Cerebellar cortex (tissue), 1 donor: ENCODE results near the gene NOTCH2NLA.
"Not testable (repeated sequence)": the region's sequence is repeated elsewhere in the genome, so short reads cannot be mapped to it uniquely, and the experiment has no call there.

Experiments used
- DNase-seq: peaks from one replicate; pipeline ENCODE4 v3.0.0-alpha.2; 2015; ENCODE audit warnings: low spot score

The NOTCH2NLA gene

GRCh38 chr1:146228710-146229477 lies at the start of gene NOTCH2NLA:
NOTCH2NLA (minus strand) TSS chr1:146229021; CDS start chr1:146189337, 39,684 bp downstream.
- DNase-seq = not testable (repeated sequence)

- not testable (repeated sequence) for DNase-seq
Measured at GRCh38 chr1:146278346-146278745, 49.5 kb upstream of the NOTCH2NLA start.

GRCh38 chr1:146277087-146277486 lies 48.3 kb upstream of the NOTCH2NLA start:
- DNase-seq = not testable (repeated sequence)

- not testable (repeated sequence) for DNase-seq
Measured at GRCh38 chr1:146274083-146274482, 45.3 kb upstream of the NOTCH2NLA start.

GRCh38 chr1:146273194-146273593 lies 44.4 kb upstream of the NOTCH2NLA start:
- not testable (repeated sequence) for DNase-seq

GRCh38 chr1:146272734-146273133 lies 43.9 kb upstream of the NOTCH2NLA start:
- not testable (repeated sequence) for DNase-seq

GRCh38 chr1:146271977-146272376 lies 43.2 kb upstream of the NOTCH2NLA start:
- DNase-seq = not testable (repeated sequence)

GRCh38 chr1:146270129-146270528 lies 41.3 kb upstream of the NOTCH2NLA start:
- not testable (repeated sequence) for DNase-seq

- DNase-seq = not testable (repeated sequence)
Measured at GRCh38 chr1:146266179-146266748, 37.4 kb upstream of the NOTCH2NLA start.

GRCh38 chr1:146264761-146265160 lies 35.9 kb upstream of the NOTCH2NLA start:
- not testable (repeated sequence) for DNase-seq

GRCh38 chr1:146260006-146260730 lies 31.3 kb upstream of the NOTCH2NLA start:
- not testable (repeated sequence) for DNase-seq

GRCh38 chr1:146257992-146258552 lies 29.3 kb upstream of the NOTCH2NLA start:
- DNase-seq = not testable (repeated sequence)

GRCh38 chr1:146254569-146255197 lies 25.9 kb upstream of the NOTCH2NLA start:
- not testable (repeated sequence) for DNase-seq

GRCh38 chr1:146253249-146253855 lies 24.5 kb upstream of the NOTCH2NLA start:
- not testable (repeated sequence) for DNase-seq

- not testable (repeated sequence) for DNase-seq
Measured at GRCh38 chr1:146251523-146251922, 22.7 kb upstream of the NOTCH2NLA start.

- DNase-seq = not testable (repeated sequence)
Measured at GRCh38 chr1:146248643-146249042, 19.8 kb upstream of the NOTCH2NLA start.

- not testable (repeated sequence) for DNase-seq
Measured at GRCh38 chr1:146236626-146237025, 7.8 kb upstream of the NOTCH2NLA start.

GRCh38 chr1:146236026-146236601 lies 7.3 kb upstream of the NOTCH2NLA start:
- not testable (repeated sequence) for DNase-seq

- DNase-seq = not testable (repeated sequence)
Measured at GRCh38 chr1:146228144-146228682, 608 bp downstream of the NOTCH2NLA start.

- not testable (repeated sequence) for DNase-seq
Measured at GRCh38 chr1:146174531-146174930, 54.3 kb downstream of the NOTCH2NLA start.

GRCh38 chr1:146167740-146168139 lies 61.1 kb downstream of the NOTCH2NLA start:
- not testable (repeated sequence) for DNase-seq
